ENCODE data around the gene ZNF354C.

Gene ZNF354C

GRCh38 chr5:179128976-179129375, 68.8 kb downstream of the ZNF354C start:
- DNase-seq: no peak

GRCh38 chr5:179129607-179130071, 69.5 kb downstream of the ZNF354C start:
- no peak for DNase-seq

GRCh38 chr5:179130101-179130681, 70.0 kb downstream of the ZNF354C start:
- DNase-seq: no peak

- DNase-seq: no peak
Observed at GRCh38 chr5:179131321-179131835, 71.2 kb downstream of the ZNF354C start.

- no peak for DNase-seq
Observed at GRCh38 chr5:179131886-179132585, 71.9 kb downstream of the ZNF354C start.

- no peak for DNase-seq
Observed at GRCh38 chr5:179132586-179133355, 72.6 kb downstream of the ZNF354C start.

Data from T-helper 9 cell (primary cell).